Umbilical cord (tissue), 2 donors: ENCODE data around the gene REPS2. TPM values are rescaled to one million over a fixed set of nuclear protein-coding genes. Genes with fewer than 3 reads are reported as not detected.

ENCODE experiments used
- DNase-seq: peaks from one replicate; pipeline ENCODE4 v3.0.0-alpha.2; 2015; ENCODE audit warnings: low spot score
- total RNA-seq: library from RNA; depleted of rRNA; stranded (reverse); fragments of >200 nt; gene quantifications from one replicate; pipeline ENCODE4 v1.2.3, GENCODE V29; 2014; ENCODE audit warnings: low replicate concordance; ENCODE audit not compliant: insufficient read depth

REPS2 gene
- total RNA-seq, 1 donor from 2014 or later = 5.3 TPM

DNA sequence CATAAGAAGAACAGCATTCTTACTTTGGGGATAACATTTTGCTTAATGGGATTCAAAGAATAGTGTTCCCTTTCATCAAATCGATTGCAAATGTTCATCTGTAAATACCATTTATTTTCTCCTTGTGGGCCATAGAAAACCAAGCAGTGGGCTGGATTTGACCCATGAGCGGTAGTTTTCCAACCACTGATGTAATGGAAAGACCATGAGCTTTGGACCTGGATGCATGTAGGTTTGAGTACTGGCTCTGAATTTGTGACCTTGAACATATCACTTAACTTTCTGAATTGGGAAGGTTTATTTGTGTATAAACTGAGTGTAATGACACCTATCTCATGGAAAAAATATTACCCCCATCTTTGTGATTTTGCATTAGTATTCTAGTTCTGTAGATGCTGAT, 54.3 kb downstream of the REPS2 start:
- DNase-seq = no peak

DNA sequence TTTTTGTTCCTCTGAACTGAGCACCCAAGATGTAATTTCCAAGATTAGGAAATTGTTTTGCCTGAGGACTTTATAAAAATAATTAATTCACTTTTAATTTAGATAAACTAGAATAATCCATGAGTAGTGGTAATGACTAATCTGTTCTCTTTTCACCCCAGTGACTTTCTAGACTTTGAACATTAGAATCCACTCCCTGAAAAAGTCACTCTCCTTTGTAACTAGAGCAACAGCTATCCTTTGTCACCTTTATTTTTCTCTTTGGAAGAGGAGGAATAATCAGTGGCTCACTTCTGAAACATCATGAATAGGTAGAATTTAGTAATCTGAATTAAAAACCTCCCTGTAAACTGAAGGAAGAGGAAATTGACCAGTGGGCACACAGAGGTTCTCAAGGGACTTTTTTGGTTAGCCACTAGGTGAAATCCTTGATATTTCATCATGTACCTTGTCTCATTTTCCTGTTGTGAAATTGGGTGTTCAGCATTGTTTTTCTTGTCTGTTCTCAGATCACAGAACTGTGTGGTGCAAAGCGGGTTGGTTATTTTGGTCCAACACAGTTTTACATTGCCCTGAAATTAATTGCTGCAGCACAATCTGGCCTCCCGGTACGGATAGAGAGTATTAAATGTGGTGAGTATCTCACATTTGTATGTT, 59.4 kb downstream of the REPS2 start:
- DNase-seq = no peak

- DNase-seq = no peak
Observed at GRCh38 chrX:17007134-17007768, 60.8 kb downstream of the REPS2 start.

DNA sequence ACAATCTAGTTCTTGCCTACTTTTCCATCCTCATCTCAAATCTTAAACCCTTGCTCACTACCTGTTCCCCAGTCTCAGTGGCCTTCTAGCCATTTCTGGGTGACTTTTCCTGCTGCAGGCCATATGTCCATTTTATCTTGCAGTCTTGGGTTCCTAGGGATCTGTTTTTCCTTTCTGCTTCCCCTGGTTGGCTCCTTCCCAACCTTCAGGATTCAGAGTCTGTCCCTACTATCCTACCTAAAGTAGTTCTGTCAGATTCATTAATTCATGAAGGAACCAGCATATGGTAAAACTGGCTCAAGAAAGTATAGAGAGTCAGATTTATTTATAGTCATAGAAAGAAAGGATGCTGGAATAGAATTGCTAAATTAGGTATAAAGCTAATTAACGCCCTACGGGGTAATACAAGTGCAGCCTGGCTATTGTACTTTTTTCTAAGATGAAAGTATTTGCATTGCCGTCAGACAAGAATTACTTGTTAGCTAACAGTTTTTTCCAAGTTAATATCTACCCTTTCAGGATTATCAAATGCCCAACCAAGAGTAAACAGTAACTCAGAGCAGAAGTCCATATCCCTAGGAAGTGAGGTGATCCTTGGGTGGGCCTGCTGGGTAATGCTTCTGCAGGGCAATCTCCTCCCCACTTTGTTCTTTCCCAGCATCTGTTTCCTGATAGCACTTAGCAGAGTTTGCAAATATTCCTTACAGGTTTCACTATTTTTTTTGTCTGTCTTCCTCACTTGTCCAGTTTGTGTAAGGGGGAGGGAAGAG, 63.6 kb downstream of the REPS2 start:
- no peak for DNase-seq

DNA sequence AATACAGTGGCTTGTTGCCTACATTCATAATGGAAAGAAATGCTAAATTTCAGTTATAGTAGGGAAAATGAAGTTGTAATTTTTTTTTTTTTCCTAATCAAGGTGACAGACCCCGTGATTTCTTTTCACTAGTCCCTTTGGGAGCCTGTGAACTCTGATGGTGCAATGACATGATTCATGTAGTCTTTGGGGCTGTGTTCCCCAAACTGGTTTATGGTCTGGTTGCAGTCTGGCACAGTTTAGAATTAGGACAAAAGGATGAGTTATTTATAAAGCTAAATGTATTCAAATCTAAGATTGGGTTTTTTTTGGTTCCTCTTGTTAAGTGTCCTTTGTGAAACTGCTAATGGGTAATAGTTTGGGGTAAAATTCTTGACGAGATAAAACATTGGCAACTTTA, 66.0 kb downstream of the REPS2 start:
- DNase-seq = no peak

- DNase-seq = no peak
Observed at GRCh38 chrX:17014216-17014615, 67.8 kb downstream of the REPS2 start.

GRCh38 chrX:17017134-17017533, 70.7 kb downstream of the REPS2 start:
- no peak for DNase-seq

DNA sequence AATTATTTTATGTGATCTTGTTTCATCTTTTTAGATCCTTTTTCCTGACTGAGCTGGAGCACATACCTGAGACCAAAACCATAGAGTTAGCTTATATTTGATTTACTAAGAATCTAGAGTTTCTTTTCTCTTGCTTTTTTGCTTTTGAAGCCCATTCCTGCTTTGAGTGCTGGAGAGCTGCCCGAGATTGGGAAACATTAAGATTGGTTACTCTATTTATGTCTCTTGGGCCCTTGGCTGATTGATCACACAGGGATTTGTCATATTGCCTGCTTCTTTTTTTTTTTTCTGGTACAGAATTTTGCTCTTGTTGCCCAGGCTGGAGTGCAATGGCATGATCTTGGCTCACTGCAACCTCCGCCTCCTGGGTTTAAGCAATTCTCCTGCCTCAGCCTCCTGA, 73.9 kb downstream of the REPS2 start:
- DNase-seq = no peak

DNA sequence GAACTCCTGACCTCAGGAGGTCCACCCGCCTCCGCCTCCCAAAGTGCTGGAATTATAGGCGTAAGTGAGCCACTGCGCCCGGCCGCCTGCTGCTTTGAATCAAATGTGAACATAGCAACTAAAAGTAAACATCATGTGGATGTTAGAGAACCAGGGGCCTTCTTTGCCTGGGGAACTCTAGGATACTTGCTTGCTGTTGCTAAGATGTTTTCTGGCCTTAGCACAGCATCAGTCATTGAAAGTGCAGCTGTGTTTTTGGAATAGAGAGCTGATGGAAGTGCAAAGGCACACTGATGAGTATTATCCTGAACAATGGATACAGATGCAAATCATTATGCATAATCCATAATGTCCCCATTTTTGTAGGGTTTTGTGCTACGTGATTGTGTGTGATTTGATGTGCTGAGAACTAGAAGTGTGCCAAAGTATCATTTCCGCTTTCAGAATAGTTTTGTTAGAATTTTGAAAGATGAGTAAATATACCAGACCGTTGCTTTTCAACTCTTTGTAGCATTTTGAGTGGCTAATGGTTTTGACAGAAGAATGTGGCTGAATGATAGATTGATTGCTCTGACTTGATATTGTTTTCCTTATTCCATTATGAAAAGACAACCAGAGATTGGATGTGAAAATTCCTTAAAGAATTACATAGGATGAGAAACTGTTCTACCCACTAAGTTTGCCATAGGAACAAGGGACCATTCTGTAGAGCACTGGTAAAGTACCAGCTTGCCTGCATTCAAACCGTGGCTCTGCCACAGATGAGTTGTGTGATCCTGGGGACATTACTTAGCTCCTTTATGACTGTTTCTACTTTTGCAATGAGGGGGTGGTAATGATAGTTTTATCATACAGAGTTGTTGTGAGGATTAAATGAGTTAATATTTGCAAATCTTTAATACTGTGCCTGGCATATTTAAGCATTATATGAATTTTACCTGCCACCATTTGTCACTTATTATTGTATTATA, 74.7 kb downstream of the REPS2 start:
- DNase-seq = no peak

- peak; percentile 70 for DNase-seq
Observed at GRCh38 chrX:17021851-17022604, 75.6 kb downstream of the REPS2 start.

DNA sequence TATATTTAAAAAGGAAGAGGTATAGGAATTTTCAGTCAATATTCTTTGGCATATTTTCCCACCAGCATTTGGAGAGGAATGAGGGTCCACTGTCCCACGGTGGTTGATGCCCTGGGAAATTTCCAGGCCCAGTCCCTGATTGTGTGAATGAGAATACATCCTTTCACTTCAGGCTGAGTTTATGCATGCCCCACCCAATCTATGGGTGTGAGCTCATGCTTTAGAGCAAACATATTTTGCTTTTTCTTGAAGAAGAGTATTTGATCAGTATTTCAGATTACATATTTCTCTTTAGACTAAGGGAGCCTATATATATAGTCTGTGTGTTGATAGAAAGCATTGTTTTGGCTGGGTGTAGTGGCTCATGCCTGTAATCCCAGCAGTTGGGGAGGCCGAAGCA, 77.2 kb downstream of the REPS2 start:
- no peak for DNase-seq

DNA sequence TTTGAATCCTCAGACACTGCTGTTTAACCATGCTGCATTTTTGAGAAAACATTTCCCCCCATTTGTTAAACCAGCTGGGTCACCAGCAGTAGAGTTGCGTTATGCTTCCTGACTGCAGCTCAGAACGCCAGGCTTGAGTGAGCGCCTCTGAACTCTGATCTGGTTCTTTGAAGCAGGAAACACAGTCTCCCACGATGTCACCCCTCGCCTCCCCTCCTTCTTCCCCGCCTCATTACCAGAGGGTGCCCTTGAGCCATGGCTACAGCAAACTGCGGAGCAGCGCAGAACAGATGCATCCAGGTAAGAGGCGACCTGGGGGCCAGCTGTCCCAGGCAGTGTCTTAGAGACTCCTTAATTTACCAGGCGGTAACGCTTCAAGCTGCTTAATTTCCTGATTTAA, 78.4 kb downstream of the REPS2 start:
- DNase-seq = no peak

DNA sequence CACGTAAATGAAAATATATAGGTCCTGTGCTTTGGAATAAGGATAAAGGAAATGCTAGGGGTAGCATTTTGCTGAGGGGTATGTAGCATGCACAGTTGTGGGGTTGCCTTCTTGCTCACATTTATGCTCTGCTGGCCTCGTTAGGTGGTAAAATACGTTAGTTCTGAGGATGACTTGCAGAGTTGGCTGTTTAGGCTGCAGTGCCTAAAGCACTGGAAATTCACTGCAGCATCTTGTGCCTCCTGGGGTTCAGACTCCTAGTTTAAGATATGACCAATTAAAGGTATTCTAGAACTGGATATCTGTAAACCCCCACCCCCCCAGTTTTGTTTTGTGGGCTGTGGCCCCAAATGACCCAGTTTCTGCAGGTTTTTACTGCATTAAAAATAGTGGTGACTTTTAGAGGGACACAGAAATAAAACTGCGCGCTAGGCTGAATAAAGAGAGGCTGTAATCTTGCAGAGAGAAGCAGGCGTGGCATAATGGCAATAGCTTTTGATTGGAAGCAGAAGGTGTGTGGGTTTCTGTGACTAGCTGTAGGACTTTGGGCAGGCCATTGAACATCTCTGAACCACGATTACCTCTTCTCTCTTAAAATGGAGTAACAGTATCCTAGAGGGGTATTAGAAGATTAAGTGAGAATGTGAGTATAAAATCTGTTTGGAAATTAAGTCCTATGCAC, 79.3 kb downstream of the REPS2 start:
- DNase-seq = no peak

- DNase-seq = no peak
Observed at GRCh38 chrX:17027931-17028330, 81.5 kb downstream of the REPS2 start.

DNA sequence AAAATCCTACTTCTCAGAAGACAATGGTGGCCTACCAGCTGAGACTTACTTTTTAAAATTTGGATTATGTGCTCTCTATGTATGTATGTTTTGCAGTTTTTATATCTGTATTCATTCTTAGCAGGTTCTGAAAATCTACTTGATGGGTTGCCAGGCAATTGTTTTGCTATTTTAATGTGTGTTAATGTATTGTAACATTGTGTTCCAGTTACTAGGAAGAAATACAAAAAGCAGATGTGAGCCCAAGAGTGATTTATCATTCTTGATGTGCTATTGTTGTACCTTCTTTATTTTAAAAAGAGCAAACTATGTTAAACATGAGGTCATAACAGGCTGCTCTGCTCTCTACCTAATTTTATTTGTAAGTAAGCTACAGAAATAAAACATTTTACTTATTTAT, 81.9 kb downstream of the REPS2 start:
- no peak for DNase-seq

DNA sequence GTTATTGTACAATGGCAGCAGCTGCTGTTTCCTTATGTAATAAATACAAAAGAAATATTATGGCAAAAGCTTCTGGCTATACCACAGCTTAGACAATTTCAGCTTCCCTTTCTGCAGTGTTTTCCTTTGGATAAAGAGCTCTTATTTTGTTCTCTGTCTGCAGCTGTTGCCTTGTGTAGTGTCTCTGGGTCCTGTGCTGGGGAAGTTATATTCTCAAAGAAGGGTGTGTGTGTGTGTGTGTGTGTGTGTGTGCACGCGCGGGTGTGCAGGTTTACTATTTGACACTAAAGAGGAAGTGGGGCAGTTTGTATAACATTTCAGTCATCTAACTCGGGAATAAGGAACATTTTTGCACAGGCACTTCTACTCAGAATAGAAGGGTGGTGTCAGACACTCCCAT, 83.6 kb downstream of the REPS2 start:
- no peak for DNase-seq

- DNase-seq = no peak
Observed at GRCh38 chrX:17030580-17031270, 84.3 kb downstream of the REPS2 start.

DNA sequence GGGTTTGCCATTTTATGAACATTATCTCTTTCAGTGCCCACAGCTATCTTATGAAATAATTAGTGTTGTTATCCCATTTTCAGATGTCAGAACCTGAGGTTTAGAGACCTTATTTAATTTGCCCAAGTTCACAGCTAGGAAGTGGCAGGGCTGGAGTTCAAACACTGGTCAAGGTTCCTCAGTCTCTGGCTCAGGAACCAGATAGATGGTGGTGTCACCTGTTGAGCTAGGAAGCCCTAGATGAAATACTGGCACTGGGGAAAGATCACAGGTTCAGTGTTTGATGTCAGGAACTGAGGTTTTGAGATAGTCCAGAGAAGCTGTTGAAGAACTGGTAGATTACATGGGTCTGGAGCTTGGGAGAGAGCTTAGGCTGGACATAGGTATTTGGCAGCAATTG, 85.4 kb downstream of the REPS2 start:
- DNase-seq = no peak

DNA sequence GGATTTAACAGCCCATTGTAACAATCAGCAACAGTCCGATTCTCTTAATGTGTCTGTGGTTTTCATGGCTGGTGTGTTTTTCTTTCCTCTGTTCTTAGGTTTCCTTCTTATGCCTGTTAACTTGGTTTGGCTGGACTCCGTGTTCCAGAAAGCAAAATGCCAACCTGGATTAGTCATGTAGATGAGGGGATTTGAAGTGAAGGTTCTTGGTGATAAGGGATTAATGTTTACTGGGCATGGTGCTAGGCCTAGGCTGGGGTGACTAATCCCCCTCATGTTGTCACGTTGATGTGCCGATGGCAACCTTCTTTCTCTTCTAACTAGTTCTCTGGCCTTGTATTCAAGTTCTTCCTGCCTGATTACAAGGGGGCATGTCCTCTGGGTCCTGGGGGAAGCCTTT, 85.9 kb downstream of the REPS2 start:
- DNase-seq = no peak

- no peak for DNase-seq
Observed at GRCh38 chrX:17033225-17033624, 86.8 kb downstream of the REPS2 start.
